NCI-H146 treated with DMSO at 0.1 percent for 48 hours (cell line): Measurements from ENCODE around the gene UBE2H.

ENCODE experiments used
- DNase-seq: peaks from one replicate; lab custom pipeline; 2025; ENCODE audit not compliant: unreplicated experiment; lab: John Stamatoyannopoulos, UW

The UBE2H gene

GRCh38 chr7:129790136-129790535 is 162.6 kb downstream of the UBE2H start:
- no peak for DNase-seq

- DNase-seq, result no peak
Measured at GRCh38 chr7:129789652-129790051, 163.1 kb downstream of the UBE2H start.

DNA sequence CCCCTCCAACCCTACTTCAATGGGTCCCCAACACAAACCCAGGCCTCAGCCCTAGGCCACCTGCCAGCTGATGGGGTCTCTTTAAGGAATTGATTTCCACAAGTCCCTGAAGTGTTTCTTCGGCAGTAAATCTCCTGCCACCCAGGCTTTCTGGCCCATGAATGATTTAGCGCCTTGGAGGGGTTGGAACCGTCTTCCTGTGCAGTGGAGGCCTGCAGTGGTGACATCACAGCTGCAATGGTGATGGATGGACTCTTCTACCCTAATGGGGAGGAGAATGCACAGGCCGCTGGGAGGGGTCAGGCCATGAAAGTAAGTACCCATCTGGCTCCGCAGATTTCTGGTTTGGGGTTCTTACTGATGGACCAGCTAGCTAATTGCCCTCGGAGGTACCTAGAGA is 163.8 kb downstream of the UBE2H start:
- DNase-seq, result no peak

- no peak for DNase-seq
Measured at GRCh38 chr7:129786825-129787563, 165.8 kb downstream of the UBE2H start.

DNA sequence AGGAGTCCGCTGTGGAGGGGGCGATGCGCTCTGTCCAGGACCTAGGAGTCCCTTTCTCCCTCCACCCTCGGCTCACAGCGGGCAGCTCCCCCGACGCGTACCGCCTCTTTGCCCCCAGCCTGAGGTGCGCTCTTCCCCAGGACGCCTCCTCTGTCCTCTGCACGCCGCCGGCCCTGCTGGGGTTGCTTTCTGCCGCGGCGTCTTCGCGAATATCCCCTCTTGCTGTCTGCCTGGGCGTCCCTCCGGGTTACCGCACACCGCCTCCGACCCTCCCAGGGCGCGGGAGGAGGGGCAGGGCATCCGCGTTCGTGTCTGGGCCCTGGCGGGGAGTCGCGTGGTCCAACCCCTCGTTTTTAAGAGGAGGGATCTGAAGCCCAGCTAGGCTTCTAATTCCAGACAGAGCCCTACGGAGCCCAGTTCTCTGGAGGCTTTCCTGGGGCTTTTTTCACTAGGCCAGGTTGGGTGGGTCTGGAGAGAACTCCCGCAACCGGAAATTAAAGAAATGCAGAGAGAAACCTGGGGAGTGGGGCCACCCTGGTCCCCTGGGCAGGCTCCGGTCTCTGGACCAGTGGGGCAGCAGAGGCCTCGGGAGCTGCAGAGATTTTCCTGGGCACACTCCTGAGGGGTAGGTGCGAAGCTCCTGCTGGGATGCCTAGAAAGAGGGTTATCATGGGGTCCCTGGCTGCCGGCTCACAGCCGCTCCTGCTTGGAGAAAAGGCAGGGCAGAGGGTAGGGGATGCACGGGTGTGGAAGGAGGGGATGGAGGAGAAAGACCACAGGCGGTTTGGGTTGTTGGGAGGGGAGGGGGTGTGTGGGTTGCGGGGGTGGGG is 166.9 kb downstream of the UBE2H start:
- DNase-seq, result no peak

- no peak for DNase-seq
Measured at GRCh38 chr7:129784783-129785684, 167.7 kb downstream of the UBE2H start.

DNA sequence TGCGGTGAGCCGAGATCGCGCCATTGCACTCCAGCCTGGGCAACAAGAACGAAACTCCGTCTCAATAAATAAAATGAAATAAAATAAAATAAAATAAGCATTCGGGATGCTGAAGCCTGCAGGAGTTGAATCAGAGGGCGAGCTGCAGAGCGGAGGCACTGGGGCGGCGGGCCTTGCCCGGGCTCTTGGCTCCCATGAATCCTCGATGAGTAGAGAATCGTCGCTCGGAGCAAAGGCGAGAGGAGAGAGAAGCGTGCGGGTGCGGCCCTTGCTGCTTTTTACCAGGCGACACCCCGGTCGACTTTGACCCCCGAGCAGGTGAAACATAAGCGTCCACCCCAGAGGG is 168.3 kb downstream of the UBE2H start:
- no peak for DNase-seq

DNA sequence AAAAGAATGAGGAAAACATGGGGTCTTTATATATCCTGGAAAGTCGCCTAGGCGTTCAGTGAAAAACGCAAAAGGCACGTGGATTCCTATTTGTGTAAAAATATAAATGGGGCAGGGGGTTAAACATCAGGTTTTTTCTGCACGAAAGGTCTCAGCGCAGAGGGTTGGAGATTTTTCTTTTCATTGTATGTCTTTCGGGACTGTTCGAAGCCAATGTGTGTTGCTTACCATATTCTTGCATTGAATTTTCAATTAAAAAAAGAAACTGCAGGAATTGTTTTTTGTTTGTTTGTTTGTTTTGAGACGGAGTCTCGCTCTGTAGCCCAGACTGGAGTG is 169.2 kb downstream of the UBE2H start:
- no peak for DNase-seq

DNA sequence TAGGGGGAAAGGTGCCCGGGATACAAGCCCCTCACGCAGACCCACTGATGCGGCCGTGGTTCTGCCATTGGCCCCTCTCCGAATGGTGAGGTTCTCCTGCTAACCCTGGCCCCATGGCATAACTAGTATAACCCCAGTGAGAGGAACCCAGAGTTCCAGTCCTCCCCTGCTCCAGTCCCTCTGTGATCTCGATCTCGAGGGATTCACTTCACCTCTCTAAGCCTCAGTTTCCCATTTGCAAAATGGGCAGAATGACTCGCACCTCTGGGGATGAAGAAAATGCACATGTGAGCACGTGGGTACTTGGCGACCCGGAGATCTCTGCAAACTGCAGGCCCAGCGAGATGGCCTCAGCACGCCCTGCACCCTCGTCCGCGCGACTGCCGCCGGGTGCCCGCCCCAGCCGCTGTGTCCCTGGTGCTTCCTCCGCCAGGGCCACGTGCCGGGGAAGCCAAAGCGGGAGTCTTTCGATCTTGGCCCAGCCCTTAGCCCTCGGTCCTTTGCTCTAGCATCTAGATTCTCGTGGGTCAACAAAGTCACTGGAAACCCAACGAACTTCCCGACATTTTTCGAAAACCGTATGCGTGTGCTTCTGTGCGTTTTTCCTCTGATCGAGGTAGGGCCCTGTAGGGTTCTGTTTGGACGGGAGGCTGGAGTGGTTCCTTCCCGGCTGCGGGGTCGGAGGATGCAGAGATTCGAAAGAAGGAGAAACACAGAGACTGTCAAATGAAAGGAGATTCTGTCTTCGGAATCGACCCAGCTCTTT is 169.8 kb downstream of the UBE2H start:
- no peak for DNase-seq

DNA sequence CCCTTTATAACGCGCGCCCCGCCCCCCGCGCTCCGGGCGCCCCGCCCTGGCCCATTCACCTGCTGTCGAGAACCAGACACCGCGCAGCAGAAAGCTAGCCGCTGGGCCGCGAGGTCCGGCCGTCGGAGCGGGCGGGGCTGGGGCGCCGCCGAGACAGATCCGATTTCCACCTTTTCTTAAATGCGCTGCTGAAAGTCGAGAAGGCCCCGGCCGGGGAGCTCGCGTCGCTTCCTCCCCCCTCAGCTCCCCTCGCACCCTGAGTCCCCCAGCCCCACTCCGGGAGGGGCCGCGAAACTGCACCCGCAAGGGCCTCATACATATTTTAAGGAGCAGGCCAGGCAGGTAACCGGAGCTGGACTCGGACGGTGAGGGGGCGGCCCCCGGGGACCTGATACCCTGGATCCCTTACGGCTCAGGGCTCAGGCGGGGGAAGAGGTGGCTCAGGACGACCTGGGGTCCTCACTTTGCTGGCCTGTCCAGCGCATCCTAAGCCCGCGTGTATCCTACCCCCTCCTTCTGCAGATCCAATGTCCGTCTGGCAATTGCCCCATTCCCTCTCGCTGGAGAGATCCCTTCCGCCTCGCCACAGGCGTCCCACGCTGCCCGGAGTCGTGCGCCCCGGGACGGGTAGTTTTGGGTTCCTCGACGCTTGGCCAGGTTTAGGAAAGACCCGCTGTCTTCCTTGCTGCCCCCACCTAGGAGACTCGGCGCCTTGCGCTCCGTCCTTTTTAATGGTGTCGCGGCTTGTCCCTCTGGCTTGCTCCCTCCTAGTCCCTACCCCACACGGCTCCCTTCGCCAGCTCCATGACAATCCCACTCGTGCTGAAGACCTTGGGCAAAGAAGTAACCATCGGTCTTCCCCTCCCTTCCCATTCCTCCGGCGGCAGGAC is 170.6 kb downstream of the UBE2H start:
- peak; percentile 46 for DNase-seq

DNA sequence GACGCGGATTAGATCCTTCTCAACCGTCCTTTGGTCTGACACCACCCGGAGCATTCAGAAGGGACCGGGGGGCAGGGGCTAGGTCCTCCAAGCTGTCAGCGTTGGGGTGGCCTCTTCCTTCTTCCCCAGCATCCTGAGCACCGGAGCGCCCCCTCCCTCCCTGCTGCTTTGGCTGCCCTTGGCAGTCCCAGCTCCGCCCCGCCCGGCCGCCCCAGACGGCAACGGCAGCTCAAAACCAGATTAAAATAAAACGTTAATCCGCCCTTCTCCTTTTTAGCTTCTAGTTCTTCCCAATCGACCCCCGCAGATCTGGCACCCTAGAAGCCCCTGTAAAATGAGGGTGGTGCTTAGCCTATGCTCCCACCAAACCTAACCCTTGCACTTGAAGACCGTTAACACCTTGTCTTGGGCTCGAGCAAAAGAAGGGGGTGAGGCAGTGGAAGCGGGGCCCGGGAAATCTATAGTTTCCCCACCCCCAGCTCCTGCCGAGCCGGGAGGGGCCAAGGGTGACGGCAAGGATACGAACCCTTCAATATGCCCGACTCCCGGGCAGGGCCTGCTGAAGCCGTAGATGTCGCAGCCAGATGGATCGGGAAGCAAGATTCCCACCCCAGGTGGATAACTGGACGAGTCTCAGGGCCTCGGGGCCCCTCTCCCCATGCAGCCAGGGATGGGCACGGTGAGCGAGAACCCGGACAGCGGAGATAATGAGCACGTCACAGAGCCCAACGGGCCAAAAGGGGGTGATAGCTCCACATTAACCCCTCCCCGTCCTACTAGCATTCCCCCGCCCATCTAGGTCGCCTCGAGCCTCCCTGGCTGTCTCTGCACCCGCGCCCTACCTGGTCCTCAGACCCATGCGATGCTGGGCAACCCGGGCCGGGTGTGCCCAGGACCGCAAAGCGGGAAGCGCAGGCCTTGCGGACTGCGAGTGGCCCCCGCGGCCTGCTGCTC is 171.5 kb downstream of the UBE2H start:
- DNase-seq, result peak; percentile 46
